ENCODE measurements around the gene DCLK2. TPM values are rescaled to one million over a fixed set of nuclear protein-coding genes. Genes with fewer than 3 reads are reported as not detected.

DCLK2 gene
- 27.5 TPM for total RNA-seq
- long read RNA-seq, full-length matches to known transcripts: 3 of 15 reads
- long read RNA-seq, partial matches to known transcripts: 4 of 15 reads
- long read RNA-seq, other reads (novel, unspliced or antisense): 8 of 15 reads

DNA sequence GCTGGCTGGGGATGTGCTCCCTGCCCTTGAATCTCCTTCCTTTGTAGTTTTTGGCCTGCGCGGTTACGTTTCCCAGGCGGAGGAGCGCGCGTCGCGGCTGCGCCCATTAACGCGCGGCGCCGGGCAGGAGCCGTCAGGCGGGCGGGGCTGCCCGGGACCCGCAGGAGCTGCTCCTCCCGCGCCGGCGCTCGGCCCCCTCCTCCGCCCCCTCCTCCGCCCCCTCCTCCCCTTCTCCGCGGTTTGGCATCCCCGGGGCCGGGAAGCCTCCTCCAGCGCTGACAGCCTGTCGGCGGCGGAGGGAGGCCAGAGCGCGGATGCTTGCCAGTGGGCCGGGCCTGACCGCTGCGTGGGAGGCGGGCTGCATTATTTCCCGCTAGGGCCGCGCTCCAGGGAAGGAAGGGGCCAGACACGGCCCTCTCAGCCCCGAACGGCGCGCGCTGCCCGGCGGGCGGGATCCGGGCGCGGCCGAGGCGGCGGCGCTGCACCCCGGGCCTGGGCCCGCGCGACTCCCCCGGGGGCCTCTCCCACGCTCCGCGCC lies at the start of gene DCLK2:
Gene DCLK2 (plus strand): TSS at position 405 of the 538 bp plus-strand sequence. CDS start 583 bp downstream, outside the sequence.
- intact Hi-C loops (cut with micrococcal nuclease): no loop called here
- ATAC-seq (peak; percentile 92), DNase-seq (peak; percentile 93)

DNA sequence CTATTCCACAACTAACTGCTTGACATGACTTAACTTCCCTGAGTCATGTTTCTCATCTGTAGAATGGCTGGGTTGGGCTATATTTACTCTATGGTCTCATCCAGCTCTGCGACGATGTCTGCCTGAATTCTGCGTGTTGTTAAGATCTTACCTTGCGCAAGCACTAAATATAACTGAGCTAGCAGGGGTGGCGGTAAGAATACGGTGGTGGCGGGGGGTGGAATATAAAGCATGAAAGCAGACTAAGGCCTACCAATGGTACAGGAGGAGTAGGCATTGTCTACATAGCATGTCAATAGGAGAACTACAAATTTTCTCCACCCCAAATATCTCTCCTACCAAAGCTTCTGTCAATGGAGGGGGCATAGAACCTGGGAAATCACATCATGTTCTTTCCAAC lies 45.7 kb upstream of the DCLK2 start:
- ATAC-seq (no peak), DNase-seq (no peak)
- intact Hi-C loops (cut with micrococcal nuclease): no loop called here

DNA sequence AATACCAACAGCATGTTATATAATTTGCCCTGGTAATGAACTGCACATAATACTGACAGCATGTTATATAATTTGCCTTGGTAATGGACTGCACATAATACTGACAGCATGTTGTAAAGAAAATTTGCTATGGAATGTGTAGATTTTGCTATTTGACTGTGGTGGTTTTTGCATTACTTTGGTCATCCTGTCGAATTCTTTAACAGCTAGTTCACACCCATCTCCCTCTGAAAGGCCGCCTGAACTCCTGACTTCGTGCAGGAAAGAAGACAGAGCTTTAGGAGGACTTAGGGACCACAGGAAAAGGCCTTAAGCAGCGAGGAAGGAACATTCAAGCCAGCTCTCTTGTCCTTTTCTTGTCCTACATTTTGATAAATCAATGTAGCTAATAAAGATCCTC lies 45.2 kb upstream of the DCLK2 start:
- DNase-seq: no peak
- intact Hi-C loops (cut with micrococcal nuclease): no loop called here
- no peak for ATAC-seq

DNA sequence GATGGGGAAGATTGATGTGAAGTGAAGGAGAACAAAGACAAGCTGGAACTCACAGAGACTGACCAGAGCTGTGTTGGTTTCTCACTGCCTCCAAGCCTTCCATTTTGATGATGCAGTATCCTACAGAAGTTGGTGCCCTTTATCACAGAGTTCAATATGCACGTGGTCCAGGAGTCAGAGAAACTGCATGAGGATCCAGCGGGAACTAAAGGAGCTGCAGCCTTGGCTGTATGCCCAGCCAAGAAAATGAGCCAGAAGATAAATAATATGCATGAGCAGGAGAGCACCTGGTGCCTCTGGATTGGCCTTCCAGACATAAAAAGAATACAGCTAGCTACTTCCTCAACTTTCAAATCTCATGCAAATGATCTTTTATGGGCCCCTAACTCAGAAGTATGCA lies 44.3 kb upstream of the DCLK2 start:
- intact Hi-C loops (cut with micrococcal nuclease): no loop called here
- DNase-seq (no peak), ATAC-seq (peak; percentile 68)

DNA sequence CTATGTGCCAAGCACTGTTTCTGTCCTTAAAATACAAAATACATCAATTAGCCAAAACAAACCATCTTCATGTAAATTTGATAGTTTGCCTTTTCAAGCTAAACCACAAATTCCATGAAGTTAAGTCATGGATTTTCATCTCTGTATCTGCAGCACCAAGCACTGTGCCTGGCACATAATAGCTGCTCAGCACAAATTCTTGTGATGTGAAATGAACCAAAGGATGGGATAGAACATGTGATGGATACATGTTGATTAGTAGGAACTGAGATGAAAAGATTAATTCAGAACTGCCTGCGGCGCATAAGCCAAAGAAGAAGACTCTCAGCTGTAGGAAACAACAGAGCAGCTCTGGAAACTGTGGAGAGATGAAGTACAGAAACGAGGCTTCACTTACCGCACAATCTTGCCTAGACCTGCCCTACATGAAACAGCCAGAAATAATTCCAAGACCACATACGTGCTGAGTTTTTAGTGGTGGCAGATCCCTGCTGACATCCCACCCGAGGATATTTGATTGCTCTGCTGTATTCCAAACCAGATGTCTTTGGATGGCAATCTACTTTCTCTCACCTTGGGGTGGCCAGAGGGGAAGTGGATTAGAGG lies 40.9 kb upstream of the DCLK2 start:
- ATAC-seq (no peak), DNase-seq (no peak)
- intact Hi-C loops (cut with micrococcal nuclease): no loop called here

DNA sequence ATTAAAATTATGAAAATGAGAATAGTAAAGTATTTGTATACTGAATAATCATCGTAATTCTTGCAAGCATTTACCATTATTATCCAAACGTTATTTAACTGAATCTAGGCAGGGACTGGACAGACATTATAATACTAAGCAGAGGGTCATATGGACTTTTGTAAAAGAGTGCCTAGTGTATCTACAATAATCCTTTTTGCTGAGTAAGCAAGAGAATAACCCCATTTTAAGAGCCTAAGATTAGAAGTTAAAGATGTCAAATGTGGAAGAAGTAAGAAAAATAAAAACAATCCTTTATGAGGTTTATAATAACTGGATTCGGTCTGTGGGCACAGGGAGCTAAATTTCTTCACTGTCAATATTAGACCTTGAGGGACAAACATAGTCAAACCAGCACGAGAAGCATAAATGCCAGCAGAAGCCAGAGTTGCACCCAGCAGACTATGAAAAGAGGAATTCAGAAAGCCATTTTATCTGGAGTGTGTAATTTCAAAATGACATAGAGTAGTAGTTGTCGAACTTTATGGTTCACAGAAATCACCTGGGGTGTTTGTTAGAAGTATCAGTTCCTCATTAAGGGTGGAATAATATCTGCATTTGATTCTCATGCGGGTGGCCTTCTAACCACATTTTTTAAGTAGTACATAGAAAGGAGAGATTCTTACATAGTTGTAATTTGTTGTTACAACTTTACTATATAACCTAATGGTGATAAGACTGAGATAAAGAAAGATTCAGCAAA lies 39.7 kb upstream of the DCLK2 start:
- ATAC-seq: no peak
- DNase-seq: no peak
- intact Hi-C loops (cut with micrococcal nuclease): no loop called here

DNA sequence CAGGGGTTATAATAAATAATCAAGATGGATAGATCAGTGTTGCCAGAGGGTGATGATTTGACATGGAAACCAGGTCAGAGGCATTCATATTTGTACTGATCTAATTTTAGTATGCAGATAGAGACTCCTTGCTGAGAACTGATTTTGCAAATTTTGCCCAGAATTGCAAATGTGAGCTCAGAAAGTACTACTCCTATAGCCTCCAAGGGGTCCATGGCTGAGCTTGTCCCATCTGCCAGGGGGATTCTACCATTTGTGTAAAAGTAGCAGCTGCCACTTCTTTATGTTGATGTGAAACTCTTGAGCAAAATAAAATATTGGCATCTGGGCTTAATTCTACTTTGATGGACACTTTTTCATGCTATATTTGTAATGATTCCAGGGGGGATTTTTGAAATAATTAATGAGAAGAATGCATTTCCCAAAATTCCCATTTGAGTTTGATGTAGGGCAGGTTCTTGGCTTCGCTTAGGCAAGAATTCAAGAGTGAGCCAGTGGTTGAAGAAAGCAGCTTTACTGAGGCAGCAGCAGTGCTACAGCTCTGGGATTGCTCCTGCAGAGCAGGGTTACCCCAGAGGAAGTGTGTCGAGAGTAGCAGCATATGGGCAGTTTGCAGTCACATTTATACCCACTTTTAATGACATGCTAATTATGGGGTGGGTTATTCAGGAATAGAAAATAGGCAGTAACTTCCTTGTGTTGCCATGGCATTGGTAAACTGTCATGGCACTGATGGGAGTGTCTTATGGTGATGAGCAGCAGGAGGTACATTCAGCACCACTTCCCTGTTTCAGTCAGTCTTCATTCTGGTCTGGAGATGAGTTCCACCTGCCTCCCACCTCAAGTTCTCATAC lies 38.7 kb upstream of the DCLK2 start:
- no peak for ATAC-seq
- DNase-seq: no peak
- intact Hi-C loops (cut with micrococcal nuclease): no loop called here

DNA sequence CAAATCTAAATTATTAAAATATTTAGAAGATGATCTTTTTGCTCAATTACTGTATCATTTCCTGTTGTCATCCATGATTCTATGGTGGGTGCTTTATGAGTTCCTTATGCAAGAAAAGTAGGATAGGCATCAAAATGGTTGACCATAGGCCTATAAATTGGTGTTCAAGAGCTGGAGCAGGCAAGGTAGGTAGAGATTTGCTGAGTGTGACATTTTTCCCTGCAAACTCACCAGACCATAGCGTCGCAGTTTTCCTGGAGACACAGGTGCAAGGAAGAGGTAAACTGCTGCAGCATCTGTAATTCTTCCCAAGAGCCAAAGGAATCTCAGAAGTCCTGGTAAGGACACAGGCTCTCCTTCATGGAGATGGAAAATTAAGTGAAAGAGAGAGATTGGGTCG lies 33.7 kb upstream of the DCLK2 start:
- no peak for ATAC-seq
- DNase-seq: no peak
- intact Hi-C loops (cut with micrococcal nuclease): no loop called here

DNA sequence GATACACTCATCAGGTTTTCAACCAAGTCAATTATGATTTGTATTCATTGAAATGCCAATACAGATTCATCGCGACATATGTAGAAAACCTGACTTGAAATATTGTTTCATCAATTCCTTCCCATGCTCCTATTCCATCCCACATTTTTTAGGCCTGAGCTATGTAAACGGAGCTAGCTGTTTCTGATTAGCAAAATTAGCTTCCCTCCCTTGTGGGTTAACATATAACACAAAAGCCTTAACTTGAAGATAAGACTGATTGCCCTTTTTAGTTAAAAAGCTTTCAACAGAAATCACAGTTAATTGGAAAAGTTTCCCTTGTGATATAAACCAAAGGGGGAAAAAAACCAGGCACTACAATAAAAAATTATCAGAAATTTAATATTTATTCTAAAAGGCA lies 32.8 kb upstream of the DCLK2 start:
- DNase-seq (no peak), ATAC-seq (no peak)
- intact Hi-C loops (cut with micrococcal nuclease): no loop called here

DNA sequence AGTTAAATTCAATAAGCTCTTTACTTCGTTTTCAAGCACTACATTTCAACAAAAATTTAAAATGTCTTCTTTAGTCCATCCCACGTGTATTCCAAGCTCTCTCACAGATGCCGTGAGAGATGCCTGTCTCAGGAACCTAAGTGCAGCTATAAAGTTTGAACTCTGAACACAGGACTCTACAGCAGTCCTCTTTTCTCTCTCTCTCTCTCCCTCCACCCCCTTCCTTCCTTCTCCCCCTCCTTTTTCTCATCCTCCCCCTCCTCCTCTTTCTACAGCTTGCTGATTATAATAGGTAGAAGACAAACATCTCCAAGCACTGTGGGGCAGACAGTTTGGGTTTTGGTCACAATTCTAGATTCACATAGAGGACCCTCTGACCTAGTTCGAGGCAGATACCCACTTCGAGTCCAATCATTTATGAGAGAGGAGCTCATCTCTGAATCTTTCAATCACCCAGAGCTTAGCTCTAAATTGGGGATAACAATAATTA lies 31.5 kb upstream of the DCLK2 start:
- intact Hi-C loops (cut with micrococcal nuclease): no loop called here
- no peak for ATAC-seq
- DNase-seq: no peak

DNA sequence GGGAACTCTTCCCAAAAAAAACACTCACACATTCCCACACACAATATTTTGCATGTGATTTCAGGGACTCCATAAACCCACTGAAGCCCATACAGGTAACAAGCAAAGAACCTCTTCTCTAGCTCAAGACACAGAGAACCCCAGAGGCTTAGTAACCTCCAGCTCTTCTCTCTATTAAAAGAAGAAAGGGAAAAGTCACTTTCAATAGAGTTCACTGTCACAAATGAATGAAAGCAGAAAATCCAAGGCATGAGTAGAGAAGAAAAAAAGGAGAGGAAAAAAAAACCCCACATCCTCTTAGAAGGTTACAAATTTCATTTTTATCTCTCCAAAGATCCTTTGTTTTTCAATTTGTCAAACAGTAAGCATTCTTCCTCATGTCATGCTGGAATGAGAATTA lies 30.7 kb upstream of the DCLK2 start:
- DNase-seq: no peak
- ATAC-seq: no peak
- intact Hi-C loops (cut with micrococcal nuclease): no loop called here

DNA sequence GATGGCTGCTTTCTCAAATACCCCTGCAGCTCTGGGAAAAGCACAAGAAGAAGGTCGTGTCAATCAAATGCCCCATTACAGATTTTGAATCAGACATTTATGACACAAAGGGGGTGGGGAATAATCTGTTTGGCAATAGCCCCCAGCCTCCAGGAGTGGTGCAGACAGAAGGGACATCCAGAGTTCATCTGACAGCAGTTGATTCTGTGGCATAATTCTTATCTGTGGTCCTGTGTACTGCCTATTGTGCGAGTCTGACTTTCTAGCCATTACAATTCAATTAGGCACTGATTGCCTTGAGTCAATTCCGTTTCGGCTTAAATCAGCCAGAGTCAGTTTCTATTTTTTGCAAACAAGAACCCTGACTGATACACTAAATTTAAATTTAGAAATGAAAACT lies 28.6 kb upstream of the DCLK2 start:
- ATAC-seq (no peak), DNase-seq (no peak)
- intact Hi-C loops (cut with micrococcal nuclease): no loop called here

DNA sequence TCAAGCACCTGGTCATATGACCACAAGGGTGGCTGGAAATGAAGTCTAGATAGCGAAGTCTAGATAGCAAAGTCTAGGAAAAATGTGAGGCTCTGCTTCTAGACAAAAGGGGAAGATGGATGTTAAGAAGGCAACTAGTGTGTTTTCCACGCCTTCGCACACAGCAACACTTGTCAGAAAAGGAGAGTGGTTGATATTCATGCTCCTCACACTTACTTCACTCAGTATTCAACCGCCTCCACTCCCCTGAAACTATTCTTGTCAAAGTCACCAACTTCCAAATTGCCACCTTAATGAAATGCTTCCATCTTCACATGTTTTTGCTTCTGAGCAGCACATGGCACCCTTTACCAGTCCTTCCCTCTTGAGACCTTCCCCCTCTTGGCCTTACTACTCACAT lies 27.7 kb upstream of the DCLK2 start:
- intact Hi-C loops (cut with micrococcal nuclease): no loop called here
- ATAC-seq: no peak

DNA sequence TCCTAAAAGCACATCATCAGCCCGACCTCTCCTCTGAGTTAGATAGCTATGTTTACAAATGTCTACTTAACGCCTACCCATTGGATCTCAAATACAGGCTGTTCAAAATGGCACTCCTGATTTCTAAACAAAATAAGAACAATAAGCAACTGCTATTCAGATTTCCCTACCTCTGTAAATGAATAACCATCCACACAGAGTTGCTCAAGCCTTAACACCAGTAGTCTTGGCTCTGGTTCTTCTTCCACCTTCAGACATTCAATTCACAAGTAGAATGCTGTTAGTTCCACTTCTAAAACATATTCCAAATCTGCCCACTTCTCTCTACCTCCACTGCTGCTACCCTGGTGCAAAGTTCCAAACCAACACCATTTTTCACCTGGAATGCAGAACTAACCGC lies 27.1 kb upstream of the DCLK2 start:
- intact Hi-C loops (cut with micrococcal nuclease): no loop called here
- ATAC-seq: no peak

More for the DNA sequence above, 27.7 kb upstream of the DCLK2 start:
- no peak for DNase-seq

DNA sequence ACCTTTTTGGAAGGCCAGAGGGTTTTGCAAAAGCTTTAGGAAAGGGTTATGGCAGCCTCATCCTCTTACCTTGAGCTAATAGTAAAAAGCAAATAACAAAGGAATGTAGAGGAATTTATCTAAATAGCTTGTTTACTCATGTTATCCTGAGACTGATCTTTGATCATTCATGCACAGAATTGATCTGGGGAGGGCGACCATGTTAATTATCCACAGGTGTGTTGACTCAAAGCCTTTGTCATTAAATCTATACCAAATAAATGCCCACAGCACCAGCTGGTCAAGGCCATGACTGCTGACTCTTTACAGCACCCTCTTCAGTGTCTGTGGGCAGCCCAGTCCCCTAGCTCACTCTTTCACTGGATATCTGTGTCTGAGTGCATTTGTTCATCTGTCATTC lies 22.8 kb upstream of the DCLK2 start:
- intact Hi-C loops (cut with micrococcal nuclease): no loop called here
- DNase-seq (no peak), ATAC-seq (no peak)

More for the DNA sequence above, 27.1 kb upstream of the DCLK2 start:
- no peak for DNase-seq

DNA sequence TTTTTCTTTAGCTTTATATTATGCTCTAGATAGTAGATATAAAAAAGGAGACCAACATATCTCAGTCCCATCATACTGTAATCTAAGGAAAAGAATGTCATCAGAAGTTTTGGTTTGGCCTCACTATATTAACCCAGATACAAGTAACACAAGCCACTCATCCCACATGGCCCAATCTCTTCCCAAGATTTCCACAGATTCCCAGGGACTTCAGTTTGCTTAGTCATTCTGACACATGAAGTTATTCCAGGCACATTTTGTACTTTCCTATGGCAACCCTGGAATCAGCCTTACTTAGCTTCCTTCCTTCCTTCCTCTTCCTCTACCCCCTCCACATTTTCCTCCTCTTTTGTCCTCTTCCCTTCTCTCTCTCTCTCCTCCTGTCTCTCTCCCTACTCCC lies 21.7 kb upstream of the DCLK2 start:
- DNase-seq (no peak), ATAC-seq (no peak)
- intact Hi-C loops (cut with micrococcal nuclease): no loop called here

DNA sequence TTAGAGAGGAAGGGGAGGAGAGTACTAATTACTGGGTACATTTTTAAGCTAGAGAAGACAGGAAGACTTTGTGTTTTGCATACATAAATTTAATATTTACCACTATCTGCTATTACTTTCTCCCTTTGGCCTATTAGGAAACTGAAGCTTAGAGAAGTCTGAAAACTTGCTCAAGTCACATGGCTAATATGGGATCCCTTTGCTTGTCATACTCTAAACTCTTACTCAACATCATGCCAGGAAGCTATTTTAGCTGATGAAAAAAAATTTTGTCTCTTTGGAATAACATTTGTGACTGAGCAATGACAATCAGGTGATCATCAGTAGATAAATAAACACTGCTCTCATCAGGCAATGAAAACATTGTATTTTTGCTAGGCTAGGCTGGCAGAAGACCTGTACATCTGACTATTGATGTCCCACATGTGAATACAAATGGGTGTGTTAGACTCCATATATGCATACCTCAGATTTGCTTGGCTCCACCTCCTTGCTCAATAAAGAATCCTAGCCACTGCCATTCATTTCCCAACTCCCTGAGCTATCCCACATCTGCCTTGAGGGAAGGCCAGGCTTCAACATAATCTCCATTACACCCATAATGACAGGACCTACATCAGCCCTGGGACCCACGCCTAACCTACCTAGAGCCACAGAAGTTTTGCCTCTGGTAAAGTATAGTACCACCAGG lies 17.0 kb upstream of the DCLK2 start:
- DNase-seq (no peak), ATAC-seq (no peak)
- intact Hi-C loops (cut with micrococcal nuclease): no loop called here

DNA sequence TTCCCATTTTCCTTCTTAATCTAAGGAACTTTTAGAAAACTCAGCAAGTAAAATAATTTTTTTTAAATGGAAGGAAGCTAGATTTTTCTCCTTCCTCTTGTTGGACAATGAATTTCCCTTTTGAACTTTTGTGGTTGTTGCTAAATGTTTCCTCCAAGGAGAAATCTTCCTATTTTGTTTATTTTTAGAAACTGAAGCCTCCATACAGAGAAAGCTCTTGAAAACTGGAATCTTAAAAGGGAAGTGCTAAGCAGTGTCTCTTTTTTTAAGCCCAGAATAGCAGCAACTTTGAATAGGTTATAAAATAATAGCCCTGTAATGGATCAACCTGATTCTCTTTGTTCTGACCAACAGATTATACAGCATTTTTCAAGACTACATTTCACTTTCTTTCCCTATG lies 15.1 kb upstream of the DCLK2 start:
- intact Hi-C loops (cut with micrococcal nuclease): no loop called here
- peak; percentile 57 for ATAC-seq

DNA sequence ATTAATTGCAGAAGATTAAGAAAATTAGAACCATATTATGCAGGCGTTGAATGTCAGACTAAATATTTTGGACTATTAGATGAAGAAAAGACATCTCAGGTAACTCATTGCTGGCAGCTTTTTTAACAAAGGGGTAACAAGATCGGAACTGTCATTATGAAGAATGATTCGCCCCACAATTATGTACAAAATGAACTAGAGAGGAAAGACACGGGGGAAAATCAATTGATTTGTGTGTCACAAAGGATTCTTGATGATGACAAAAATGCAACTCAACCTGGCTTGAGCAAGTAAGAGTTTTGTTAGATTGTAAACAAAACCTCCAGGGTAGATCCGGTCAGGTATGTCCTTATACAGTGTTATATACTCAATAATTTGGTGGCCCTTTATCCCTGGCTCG lies 12.5 kb upstream of the DCLK2 start:
- intact Hi-C loops (cut with micrococcal nuclease): no loop called here
- DNase-seq: no peak
- ATAC-seq: no peak

More for the DNA sequence above, 15.1 kb upstream of the DCLK2 start:
- no peak for DNase-seq

Measured in left ventricle myocardium superior (tissue), 1 donor.